DOHH2 (cell line): ENCODE data around the gene AQP6.

Source experiments
- H3F3A ChIP-seq: fragments of 200-600 bp; sonication (generic), shearing (Covaris generic); 2 replicates; pipeline ENCODE4 v1.6.0; 2016; ENCODE audit warnings: antibody characterized with exemption, mild to moderate bottlenecking; ENCODE audit not compliant: control insufficient read depth, insufficient read depth
- H3K27ac ChIP-seq: fragments of 200-600 bp; sonication (generic); 2 replicates; pipeline ENCODE4 v1.5.1; 2014; ENCODE audit warnings: low read depth, mild to moderate bottlenecking, low read length, moderate library complexity
- H3K27me3 ChIP-seq: fragments of 200-600 bp; sonication (generic); 2 replicates; pipeline ENCODE4 v1.6.1; 2014; ENCODE audit warnings: mild to moderate bottlenecking, low read length, mixed read lengths; ENCODE audit not compliant: control insufficient read depth
- H3K36me3 ChIP-seq: fragments of 200-600 bp; sonication (generic); 2 replicates; pipeline ENCODE4 v1.6.1; 2014; ENCODE audit warnings: mild to moderate bottlenecking, low read length, moderate library complexity, mixed read lengths; ENCODE audit not compliant: control insufficient read depth
- H3K4me1 ChIP-seq: fragments of 200-600 bp; sonication (generic); 2 replicates; pipeline ENCODE4 v1.6.1; 2014; ENCODE audit warnings: mild to moderate bottlenecking, low read length, mixed read lengths; ENCODE audit not compliant: control insufficient read depth
- H3K4me2 ChIP-seq: fragments of 200-600 bp; sonication (generic); 2 replicates; pipeline ENCODE4 v1.6.0; 2014; ENCODE audit warnings: mild to moderate bottlenecking, low read length, moderate library complexity
- H3K4me3 ChIP-seq: fragments of 200-600 bp; sonication (generic); 2 replicates; pipeline ENCODE4 v1.5.1; 2014; ENCODE audit warnings: mild to moderate bottlenecking, low read length, mixed read lengths
- H3K79me2 ChIP-seq: fragments of 200-600 bp; sonication (generic); 2 replicates; pipeline ENCODE4 v1.6.1; 2014; ENCODE audit warnings: mild to moderate bottlenecking, low read length, mixed read lengths; ENCODE audit not compliant: control insufficient read depth
- H3K9me2 ChIP-seq: fragments of 200-600 bp; sonication (generic); replicated peaks from 2 replicates; pipeline ENCODE4 v1.6.1; 2014; ENCODE audit warnings: mild to moderate bottlenecking, low read length, mixed read lengths; ENCODE audit not compliant: control insufficient read depth
- H3K9me3 ChIP-seq: fragments of 200-600 bp; sonication (generic); 2 replicates; pipeline ENCODE4 v1.6.1; 2014; ENCODE audit warnings: antibody characterized with exemption, low read length, mixed read lengths; ENCODE audit not compliant: control insufficient read depth, insufficient read depth
- H4K20me1 ChIP-seq: fragments of 200-600 bp; sonication (generic); 2 replicates; pipeline ENCODE4 v1.6.0; 2014; ENCODE audit warnings: low read depth, mild to moderate bottlenecking, antibody characterized with exemption, low read length, moderate library complexity; ENCODE audit not compliant: control insufficient read depth, insufficient read depth
- CTCF ChIP-seq: fragments of 200-600 bp; sonication (generic); IDR thresholded peaks from one replicate; pipeline ENCODE4 v1.5.1; 2014; ENCODE audit warnings: antibody characterized with exemption, mild to moderate bottlenecking, low read depth, low read length; ENCODE audit not compliant: poor library complexity, severe bottlenecking
- EZH2phosphoT487 ChIP-seq: fragments of 200-600 bp; sonication (generic); IDR thresholded peaks from 2 replicates; pipeline ENCODE4 v1.6.1; 2017; ENCODE audit warnings: borderline replicate concordance, mild to moderate bottlenecking, antibody characterized with exemption, low read length, moderate library complexity, mixed read lengths

Gene AQP6

GRCh38 chr12:49974677-49975317 is 2.0 kb downstream of the AQP6 start:
- Histone ChIP-seq H4K20me1 (no peaks in the 10 kb centered on the region), H3F3A (no peaks in the 10 kb centered on the region), H3K9me3 (no peaks in the 10 kb centered on the region), H3K4me3 (no peak overlapping the region), H3K27ac (no peak overlapping the region), H3K9me2 (no peaks in the 10 kb centered on the region), H3K79me2 (no peaks in the 10 kb centered on the region), H3K27me3 (peaks cover 10% of the 10 kb centered on the region), H3K36me3 (no peaks in the 10 kb centered on the region), H3K4me2 (no peak overlapping the region), H3K4me1 (no peaks in the 10 kb centered on the region)
- no peak for TF ChIP-seq EZH2phosphoT487
- TF ChIP-seq CTCF: no peak

DNA sequence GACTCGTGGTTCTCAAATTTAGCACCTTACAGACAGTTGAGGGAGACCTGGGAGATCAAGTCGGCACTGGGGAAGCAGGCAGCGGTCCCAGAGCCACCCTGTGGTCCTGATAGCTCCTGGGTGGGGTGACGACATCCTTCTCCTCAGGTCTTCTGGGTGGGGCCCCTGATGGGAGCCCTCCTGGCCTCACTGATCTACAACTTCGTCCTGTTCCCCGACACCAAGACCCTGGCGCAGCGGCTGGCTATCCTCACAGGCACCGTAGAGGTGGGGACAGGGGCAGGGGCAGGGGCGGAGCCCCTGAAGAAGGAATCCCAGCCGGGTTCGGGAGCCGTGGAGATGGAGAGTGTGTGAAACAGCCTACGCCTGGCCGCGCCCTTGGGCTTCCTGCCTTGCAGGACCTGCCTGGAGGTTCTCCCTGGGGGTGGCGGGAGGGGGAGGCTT is 2.6 kb downstream of the AQP6 start:
- Histone ChIP-seq H3K79me2 (no peaks in the 10 kb centered on the region), H3K4me2 (no peak overlapping the region), H3K36me3 (no peaks in the 10 kb centered on the region), H3K4me1 (no peaks in the 10 kb centered on the region), H3K27me3 (peaks cover 5% of the 10 kb centered on the region), H3K27ac (no peak overlapping the region), H3K9me3 (no peaks in the 10 kb centered on the region), H3K9me2 (no peaks in the 10 kb centered on the region), H3F3A (no peaks in the 10 kb centered on the region), H3K4me3 (no peak overlapping the region), H4K20me1 (no peaks in the 10 kb centered on the region)
- no peak for TF ChIP-seq CTCF
- no peak for TF ChIP-seq EZH2phosphoT487

GRCh38 chr12:49976557-49976956 is 3.8 kb downstream of the AQP6 start:
- Histone ChIP-seq H3K27me3 (no peaks in the 10 kb centered on the region; the same call in 1 of the 2 replicates), H3F3A (no peaks in the 10 kb centered on the region), H3K4me1 (no peaks in the 10 kb centered on the region), H3K4me3 (no peak overlapping the region), H3K27ac (no peak overlapping the region), H3K36me3 (no peaks in the 10 kb centered on the region), H3K4me2 (no peak overlapping the region), H3K79me2 (no peaks in the 10 kb centered on the region), H3K9me3 (no peaks in the 10 kb centered on the region), H3K9me2 (no peaks in the 10 kb centered on the region), H4K20me1 (no peaks in the 10 kb centered on the region)
- TF ChIP-seq CTCF (no peak), EZH2phosphoT487 (no peak)
